ENCODE measurements around the gene NRP2.

The NRP2 gene

DNA sequence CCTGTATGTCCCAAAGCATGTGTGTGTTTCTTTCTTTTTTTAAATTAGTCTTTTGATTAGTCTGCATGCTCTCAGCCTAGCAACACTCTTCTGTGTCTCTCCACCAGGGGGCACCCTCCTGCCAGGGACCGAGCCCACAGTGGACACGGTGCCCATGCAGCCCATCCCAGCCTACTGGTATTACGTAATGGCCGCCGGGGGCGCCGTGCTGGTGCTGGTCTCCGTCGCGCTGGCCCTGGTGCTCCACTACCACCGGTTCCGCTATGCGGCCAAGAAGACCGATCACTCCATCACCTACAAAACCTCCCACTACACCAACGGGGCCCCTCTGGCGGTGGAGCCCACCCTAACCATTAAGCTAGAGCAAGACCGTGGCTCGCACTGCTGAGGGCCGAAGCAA, 93.8 kb downstream of the NRP2 start:
- H3K4me3 ChIP-seq (ENCODE audit: low read length): no peak overlapping the region
- no peaks in the 10 kb centered on the region for H4K20me1 ChIP-seq (ENCODE audit: control insufficient read depth, insufficient read depth, low read depth, low read length)
- no peak overlapping the region for H3K27ac ChIP-seq (ENCODE audit: low read depth, low read length)
- H3K9me2 ChIP-seq (replicated peaks; ENCODE audit: control insufficient read depth, low read length): no peaks in the 10 kb centered on the region
- no peaks in the 10 kb centered on the region for H3K9me3 ChIP-seq (ENCODE audit: control insufficient read depth, insufficient read depth, low read length)
- H3K79me2 ChIP-seq (ENCODE audit: control insufficient read depth, low read length): no peaks in the 10 kb centered on the region
- 0 out of 2 replicates have a peak, but pooled peaks cover 3% of the 10 kb centered on the region for H3K27me3 ChIP-seq (ENCODE audit: control insufficient read depth, low read length)
- no peak for TF ChIP-seq EZH2phosphoT487 (IDR thresholded peaks at IDR 0.05; ENCODE audit: borderline replicate concordance, low read length)
- TF ChIP-seq, protein P1, sequence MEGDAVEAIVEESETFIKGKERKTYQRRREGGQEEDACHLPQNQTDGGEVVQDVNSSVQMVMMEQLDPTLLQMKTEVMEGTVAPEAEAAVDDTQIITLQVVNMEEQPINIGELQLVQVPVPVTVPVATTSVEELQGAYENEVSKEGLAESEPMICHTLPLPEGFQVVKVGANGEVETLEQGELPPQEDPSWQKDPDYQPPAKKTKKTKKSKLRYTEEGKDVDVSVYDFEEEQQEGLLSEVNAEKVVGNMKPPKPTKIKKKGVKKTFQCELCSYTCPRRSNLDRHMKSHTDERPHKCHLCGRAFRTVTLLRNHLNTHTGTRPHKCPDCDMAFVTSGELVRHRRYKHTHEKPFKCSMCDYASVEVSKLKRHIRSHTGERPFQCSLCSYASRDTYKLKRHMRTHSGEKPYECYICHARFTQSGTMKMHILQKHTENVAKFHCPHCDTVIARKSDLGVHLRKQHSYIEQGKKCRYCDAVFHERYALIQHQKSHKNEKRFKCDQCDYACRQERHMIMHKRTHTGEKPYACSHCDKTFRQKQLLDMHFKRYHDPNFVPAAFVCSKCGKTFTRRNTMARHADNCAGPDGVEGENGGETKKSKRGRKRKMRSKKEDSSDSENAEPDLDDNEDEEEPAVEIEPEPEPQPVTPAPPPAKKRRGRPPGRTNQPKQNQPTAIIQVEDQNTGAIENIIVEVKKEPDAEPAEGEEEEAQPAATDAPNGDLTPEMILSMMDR (IDR thresholded peaks at IDR 0.05; ENCODE audit: low read depth, low read length, poor library complexity, severe bottlenecking): peak; percentile 77
- H3K4me2 ChIP-seq (ENCODE audit: low read length): no peak overlapping the region
- no peaks in the 10 kb centered on the region for H3K36me3 ChIP-seq (ENCODE audit: control insufficient read depth, low read length)
- no peaks in the 10 kb centered on the region for H3F3A ChIP-seq (ENCODE audit: control insufficient read depth, insufficient read depth)
- peaks cover 21% of the 10 kb centered on the region for H3K4me1 ChIP-seq (ENCODE audit: control insufficient read depth, low read length)

DNA sequence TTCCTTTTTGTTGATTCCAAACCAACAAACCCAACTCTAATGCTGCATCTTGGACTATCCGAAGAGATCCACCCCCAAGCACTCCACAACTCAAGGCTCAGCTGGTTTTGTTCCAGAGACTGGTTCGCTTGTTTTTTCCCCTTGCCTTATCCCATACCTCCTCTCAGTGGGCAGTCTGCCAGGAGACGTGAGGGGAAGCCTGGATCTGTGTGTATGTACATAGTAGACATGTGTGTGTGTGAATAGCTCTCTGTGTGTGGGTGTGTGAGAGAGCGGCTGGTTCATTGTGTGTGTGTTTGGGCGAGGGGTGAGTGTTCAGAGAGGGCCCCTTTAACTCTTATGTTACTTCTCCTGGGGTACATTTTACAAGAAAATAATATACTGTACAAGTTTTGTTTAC, 94.4 kb downstream of the NRP2 start:
- Histone ChIP-seq H3K4me3 (ENCODE audit: low read length) (no peak overlapping the region), H3K36me3 (ENCODE audit: control insufficient read depth, low read length) (no peaks in the 10 kb centered on the region), H4K20me1 (ENCODE audit: control insufficient read depth, insufficient read depth, low read depth, low read length) (no peaks in the 10 kb centered on the region), H3K9me3 (ENCODE audit: control insufficient read depth, insufficient read depth, low read length) (no peaks in the 10 kb centered on the region), H3K27me3 (ENCODE audit: control insufficient read depth, low read length) (0 out of 2 replicates have a peak, but pooled peaks cover 3% of the 10 kb centered on the region), H3F3A (ENCODE audit: control insufficient read depth, insufficient read depth) (no peaks in the 10 kb centered on the region), H3K4me2 (ENCODE audit: low read length) (no peak overlapping the region), H3K9me2 (replicated peaks; ENCODE audit: control insufficient read depth, low read length) (no peaks in the 10 kb centered on the region), H3K79me2 (ENCODE audit: control insufficient read depth, low read length) (no peaks in the 10 kb centered on the region), H3K27ac (ENCODE audit: low read depth, low read length) (no peak overlapping the region), H3K4me1 (ENCODE audit: control insufficient read depth, low read length) (peaks cover 25% of the 10 kb centered on the region)
- TF ChIP-seq, protein P1 (IDR thresholded peaks at IDR 0.05; ENCODE audit: low read depth, low read length, poor library complexity, severe bottlenecking): no peak
- no peak for TF ChIP-seq EZH2phosphoT487 (IDR thresholded peaks at IDR 0.05; ENCODE audit: borderline replicate concordance, low read length)

DNA sequence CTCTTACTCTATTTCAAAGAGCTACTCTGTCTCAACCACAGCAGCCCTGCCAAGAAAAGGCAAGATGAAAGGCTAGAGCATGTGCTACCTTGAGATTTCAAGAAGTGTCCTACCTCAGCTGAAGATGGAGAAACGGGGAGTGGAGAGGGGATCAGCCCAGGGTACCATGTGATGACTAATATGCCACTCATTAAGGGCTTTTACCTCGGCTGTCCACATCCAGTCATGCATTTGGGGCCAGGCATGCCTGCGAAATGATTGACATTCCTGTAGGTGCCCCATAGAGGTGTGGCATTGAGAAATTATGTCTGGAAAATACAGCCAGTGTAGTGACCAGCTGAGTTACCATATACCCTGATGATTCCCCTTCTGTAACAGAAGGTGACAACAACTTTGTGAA, 96.1 kb downstream of the NRP2 start:
- TF ChIP-seq EZH2phosphoT487 (IDR thresholded peaks at IDR 0.05; ENCODE audit: borderline replicate concordance, low read length): no peak
- TF ChIP-seq, protein P1 (IDR thresholded peaks at IDR 0.05; ENCODE audit: low read depth, low read length, poor library complexity, severe bottlenecking): no peak
- Histone ChIP-seq H3K4me2 (ENCODE audit: low read length) (no peak overlapping the region), H3K27me3 (ENCODE audit: control insufficient read depth, low read length) (no peaks in the 10 kb centered on the region)

More for the DNA sequence above, 96.1 kb downstream of the NRP2 start:
- Histone ChIP-seq H3K4me1 (ENCODE audit: control insufficient read depth, low read length) (peaks cover 25% of the 10 kb centered on the region), H3K36me3 (ENCODE audit: control insufficient read depth, low read length) (no peaks in the 10 kb centered on the region), H3K27ac (ENCODE audit: low read depth, low read length) (no peak overlapping the region), H3K9me2 (replicated peaks; ENCODE audit: control insufficient read depth, low read length) (no peaks in the 10 kb centered on the region), H3F3A (ENCODE audit: control insufficient read depth, insufficient read depth) (no peaks in the 10 kb centered on the region), H3K79me2 (ENCODE audit: control insufficient read depth, low read length) (no peaks in the 10 kb centered on the region), H3K9me3 (ENCODE audit: control insufficient read depth, insufficient read depth, low read length) (no peaks in the 10 kb centered on the region), H3K4me3 (ENCODE audit: low read length) (no peak overlapping the region), H4K20me1 (ENCODE audit: control insufficient read depth, insufficient read depth, low read depth, low read length) (no peaks in the 10 kb centered on the region)

Data from DOHH2 (cell line).